ELR (cell line): ENCODE measurements around the gene NUP153.
"Not testable (repeated sequence)": the region's sequence is repeated elsewhere in the genome, so short reads cannot be mapped to it uniquely, and the experiment has no call there.

Source experiments
- DNase-seq: peaks from one replicate; pipeline ENCODE4 v3.0.0-alpha.2; 2015; ENCODE audit warnings: low read depth

Gene NUP153

DNA sequence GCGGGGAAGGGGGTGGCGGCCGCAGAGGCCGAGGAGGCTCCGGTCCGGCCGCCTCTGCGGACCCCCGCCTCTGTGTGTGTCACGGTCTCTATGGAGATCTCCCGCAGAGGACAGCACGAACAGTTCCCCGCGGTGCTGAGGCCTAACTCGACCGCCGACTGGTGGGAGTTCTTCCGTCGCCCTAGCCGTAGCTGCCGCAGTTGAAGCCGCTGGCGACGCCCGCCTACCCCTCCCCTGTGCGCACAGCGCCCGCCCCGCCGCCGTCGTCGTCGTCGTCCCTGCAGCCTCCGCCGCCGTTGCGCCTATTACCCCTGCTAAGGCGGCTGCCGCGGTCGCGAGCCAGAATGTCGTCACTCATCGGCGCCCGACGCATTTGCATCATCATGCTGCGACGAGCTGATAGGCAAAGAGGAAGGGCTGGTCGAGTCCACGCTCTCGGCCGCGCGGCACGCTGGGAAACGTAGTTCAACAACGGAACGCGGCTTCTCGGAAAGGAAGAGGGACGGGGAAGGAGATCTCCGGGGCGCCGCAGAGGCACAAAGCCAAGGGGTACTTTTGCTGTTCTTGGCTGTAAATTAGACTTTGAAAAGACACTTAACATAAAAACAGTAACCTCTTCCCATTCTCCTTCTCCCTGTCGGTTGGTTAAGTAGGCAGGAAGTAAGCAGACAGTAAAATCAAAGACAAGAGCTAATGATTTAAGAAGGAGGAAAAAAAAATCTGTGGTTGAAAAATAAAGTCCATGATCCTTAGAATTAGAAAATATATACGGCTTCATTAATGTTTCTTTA lies at the start of gene NUP153:
NUP153 (minus strand) TSS at position 346 of the 791 bp plus-strand sequence. CDS start 538 bp downstream, outside the sequence.
- peak; percentile 99 for DNase-seq

DNA sequence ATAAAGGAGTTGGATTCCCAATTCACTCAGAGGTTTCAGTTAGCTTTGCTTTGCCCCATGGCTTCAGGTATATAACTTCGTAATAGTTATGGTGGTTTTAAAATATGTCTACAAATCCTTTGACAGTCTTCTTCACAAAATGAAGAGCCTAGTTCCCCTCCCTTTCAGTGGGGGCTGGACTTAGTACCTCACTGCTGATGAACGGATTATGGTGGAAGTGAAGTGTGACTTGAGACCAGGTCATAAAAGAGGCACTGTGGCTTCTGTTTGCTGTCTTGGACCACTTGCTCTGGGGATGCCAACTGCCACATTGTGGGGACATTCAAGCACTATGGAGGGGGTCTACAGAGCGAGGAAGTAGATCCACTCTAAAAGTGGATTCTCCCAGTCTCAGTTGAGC lies 47.5 kb upstream of the NUP153 start:
- no peak for DNase-seq

DNA sequence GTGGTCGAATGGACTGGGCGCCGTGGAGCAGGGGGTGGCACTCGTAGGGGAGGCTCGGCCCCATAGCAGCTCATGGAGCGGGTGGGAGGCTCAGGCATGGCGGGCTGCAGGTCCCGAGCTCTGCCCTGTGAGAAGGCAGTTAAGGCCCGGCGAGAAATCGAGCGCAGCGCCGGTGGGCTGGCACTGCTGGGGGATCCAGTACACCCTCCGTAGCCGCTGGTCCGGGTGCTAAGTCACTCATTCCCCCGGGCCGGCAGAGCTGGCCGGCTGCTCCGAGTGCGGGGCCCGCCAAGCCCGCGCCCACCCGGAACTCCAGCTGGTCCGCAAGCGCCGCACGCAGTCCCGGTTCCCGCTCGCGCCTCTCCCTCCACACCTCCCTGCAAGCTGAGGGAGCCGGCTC lies 38.6 kb upstream of the NUP153 start:
- not testable (repeated sequence) for DNase-seq

DNA sequence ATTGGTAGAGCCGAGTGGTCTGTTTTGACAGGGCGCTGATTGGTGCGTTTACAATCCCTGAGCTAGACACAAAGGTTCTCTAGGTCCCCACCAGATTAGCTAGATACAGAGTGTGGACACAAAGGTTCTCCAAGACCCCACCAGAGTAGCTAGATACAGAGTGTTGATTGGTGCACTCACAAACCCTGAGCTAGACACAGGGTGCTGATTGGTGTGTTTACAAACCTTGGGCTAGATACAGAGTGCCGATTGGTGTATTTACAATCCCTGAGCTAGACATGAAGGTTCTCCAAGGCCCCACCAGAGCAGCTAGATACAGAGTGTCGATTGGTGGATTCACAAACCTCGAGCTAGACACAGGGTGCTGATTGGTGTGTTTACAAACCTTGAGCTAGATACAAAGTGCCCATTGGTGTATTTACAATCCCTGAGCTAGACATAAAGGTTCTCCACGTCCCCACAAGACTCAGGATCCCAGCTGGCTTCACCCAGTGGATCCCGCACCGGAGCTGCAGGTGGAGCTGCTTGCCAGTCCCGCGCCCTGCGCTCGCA lies 38.1 kb upstream of the NUP153 start:
- DNase-seq, result not testable (repeated sequence)

DNA sequence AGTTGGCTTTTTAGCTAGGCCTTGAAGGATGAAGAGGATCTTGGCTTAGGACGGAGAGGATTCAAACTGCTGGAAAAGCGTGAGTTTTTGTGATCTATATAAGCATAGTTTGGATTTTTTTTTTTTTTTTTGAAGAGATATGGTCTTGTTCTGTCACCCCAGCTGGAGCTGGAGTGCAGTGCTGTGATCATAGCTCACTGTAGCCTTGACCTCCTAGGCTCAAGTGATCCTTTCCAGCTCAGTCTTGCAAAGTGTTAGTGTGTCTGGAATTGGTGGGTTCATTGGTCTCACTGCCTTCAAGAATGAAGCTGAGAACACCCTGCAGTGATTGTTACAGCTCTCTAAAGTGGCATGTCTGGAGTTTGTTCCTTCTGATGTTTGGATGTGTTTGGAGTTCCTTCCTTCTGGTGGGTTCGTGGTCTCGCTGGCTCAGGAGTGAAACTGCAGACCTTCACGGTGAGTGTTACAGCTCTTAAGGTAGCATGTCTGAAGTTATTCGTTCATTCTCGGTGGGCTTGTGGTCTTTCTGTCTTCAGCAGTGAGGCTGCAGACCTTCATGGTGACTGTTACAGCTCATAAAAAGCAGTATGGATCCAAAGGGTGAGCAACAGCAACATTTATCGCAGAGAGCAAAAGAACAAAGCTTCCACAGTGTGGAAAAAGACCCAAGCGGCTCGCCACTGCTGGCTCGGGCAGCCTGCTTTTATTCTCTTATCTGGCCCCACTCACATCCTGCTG lies 37.5 kb upstream of the NUP153 start:
- DNase-seq, result no peak

DNA sequence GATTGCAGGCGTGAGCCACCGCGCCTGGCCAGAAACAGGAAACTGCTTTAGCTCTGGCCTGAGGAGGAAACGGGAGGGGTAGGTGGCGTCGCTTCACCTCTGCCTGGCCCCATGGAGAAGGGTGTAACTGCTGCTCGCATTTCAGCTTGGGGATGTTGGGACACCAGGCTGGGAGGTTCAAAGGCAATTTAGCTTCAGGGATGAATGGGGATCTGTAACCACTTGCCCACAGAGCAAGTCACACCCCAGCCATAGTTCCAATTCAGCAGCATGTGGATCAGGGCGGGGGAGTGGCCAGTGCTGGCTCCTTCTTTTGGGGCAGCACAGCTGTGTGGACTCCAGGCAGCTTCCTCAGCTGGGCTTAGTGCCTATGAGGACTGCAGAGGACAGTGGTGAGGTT lies 34.8 kb upstream of the NUP153 start:
- no peak for DNase-seq

DNA sequence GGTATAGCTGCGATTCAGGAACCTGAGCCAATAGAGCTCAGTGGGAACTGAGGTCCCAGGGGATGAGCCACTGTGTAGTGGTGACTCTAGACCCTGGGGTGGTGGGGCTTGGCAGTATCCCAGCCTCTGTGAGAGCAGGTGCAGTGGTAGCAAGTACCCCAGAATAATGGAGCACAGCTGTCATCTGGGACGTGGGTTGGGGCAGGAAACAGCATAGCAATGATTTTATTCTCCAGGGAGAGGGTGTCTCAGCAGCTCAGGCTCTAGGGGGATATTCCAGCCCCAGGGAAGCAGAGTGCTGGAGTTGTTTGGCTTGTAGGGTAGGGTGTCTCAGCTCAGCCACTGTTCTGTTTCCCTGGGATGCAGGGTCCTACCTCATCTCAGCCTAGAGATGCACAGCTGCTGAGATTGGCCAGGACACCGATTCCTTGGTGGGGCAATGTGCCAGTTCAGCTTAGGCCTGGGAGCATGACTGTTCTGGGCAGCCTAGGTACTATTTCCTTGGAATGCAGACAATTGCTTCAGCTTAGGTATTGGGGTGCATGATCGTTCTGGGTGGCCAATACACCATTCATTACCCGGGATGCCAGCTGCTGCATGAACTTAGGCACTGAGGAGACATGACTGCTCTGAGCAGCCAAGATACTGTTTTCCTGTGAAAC lies 34.0 kb upstream of the NUP153 start:
- DNase-seq, result no peak

DNA sequence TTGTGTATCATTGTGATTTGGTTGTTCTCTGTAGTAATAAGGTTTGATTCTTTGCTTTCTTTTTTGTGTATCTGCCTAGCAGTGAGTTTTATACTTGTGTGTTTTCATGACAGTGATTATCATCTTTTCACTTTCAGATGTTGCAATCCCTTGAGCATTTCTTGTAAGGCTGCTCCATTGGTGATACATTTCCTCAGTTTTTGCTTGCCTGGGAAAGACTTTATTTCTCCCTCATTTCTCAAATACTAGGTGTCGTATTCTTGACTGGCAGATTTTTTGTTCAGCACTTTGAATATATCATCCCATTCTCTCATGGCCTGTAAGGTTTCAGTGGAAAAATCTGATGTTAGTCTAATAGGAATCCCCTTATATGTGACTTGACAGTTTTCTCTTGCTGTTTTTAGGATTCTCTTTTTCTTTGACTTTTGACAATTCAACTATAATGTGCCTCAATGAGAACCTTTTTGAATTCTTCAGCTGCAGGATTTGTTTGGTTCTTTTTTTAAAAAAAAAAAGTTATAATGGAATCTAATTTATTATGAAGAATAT lies 31.1 kb upstream of the NUP153 start:
- no peak for DNase-seq

DNA sequence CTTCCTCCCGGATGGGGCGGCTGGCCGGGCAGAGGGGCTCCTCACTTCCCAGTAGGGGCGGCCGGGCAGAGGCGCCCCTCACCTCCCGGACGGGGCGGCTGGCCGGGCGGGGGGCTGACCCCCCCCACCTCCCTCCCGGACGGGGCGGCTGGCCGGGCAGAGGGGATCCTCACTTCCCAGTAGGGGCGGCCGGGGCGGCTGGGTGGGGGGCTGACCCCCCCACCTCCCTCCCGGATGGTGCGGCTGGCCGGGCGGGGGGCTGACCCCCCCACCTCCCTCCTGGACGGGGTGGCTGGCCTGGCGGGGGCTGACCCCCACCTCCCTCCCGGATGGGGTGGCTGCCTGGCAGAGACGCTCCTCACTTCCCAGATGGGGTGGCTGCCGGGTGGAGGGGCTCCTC lies 28.6 kb upstream of the NUP153 start:
- DNase-seq, result not testable (repeated sequence)

DNA sequence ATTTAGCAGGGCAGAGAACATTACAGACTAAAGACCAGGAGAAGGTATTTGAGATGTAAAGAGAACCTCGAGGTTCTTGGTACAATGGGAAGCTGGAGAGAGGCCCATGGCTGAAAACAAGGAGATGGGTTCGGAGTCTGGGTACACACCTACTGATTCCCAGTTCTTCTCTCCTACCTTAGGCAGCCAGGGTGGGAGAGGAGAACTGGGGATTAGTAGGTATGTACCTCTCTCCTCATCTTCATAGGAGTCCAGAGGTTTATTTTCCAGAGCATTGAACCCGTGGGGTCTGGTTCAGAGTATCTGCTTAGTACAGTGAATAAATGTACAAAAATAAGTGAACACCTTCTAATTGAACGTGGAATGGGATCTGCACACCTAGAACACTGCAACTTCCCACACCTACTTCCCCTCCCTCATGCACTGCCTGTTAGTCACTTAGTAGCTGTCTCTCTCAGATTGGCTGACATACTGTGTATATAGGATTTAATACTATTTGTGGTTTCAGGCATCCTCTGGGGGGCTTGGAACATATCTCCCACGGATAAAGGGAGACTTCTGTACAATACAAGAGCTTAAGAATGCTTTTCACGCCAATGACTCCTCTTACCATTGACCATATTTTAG lies 23.5 kb upstream of the NUP153 start:
- DNase-seq, result no peak

DNA sequence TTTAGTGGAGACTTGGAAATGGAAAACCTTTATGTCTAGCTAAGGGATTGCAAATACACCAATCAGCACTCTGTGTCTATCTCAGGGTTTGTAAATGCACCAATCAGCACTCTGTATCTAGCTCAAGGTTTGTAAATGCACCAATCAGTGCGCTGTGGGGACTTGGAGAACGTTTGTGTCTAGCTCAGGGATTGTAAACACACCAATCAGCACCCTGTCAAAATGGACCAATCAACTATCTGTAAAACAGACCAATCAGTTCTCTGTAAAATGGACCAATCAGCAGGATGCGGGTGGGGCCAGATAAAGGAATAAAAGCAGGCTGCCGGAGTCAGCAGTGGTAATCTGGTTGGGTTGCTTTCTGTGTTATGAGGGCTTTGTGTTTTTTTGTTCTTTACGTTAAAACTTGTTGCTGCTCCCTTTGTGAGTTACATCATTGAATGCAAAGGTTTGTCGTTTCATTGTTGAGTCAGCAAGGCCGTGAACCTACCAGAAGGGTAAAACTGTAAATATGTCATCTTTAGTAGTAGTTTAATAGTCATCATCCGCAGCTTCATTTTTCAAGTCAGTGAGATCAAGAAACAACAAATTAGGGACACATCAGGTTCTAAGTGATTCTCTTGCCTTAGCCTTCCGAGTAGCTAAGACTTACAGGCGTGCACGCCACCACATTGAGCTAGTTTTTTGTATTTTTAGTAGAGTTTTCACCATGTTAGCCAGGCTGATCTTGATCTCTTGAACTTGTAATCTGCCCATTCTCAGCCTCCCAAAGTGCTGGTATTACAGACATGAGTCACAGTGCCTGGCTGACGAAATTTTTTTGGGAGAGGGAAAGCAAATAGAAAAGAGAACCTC lies 22.7 kb upstream of the NUP153 start:
- peak; percentile 16 for DNase-seq

DNA sequence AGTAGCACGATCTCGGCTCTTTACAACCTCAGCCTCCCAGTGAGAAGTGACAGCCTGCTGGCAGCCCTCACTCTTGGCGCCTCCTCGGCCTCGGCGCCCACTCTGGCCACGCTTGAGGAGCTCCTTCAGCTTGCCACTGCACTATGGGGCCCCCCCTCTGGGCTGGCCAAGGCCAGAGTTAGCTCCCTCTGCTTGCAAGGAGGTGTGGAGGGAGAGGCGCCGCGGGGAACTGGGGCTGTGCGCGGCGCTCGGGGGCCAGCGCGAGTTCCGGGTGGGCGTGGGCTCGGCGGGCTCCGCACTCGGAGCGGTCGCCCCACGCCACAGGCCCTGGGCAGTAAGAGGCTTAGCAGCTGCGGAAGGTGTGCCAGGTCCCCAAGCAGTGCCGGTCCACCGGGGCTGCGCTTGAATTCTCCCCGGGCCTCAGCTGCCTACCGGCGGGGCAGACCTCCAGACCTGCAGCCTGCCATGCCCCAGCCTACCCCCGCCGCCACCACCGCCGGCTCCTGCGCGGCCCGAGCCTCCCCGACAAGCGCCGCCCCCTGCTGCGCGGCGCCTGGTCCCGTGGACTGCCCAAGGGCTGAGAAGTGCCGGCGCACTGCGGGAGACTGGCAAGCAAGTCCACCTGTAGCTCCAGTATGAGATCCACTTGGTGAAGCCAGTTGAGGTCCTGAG lies 22.0 kb upstream of the NUP153 start:
- no peak for DNase-seq

DNA sequence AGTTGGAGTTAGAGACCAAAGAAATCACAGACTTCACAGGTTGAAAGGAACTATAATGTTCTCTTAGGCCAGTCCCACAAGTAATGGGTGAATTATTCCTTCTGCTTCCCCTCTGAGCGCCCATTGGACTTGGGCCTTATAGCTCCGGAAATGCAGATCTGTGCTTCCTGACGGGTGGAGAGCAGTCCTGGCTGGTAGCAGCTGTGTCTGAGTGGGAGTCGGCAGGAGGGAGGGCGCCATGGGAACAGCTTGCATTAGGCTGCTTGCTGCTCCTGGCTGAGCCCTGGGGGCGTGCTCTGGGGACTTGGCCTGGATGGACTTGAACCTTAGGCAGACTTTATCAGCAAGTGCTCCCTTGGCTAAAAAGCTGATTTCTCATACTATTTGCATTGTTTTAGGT lies 18.4 kb upstream of the NUP153 start:
- DNase-seq, result peak; percentile 42

DNA sequence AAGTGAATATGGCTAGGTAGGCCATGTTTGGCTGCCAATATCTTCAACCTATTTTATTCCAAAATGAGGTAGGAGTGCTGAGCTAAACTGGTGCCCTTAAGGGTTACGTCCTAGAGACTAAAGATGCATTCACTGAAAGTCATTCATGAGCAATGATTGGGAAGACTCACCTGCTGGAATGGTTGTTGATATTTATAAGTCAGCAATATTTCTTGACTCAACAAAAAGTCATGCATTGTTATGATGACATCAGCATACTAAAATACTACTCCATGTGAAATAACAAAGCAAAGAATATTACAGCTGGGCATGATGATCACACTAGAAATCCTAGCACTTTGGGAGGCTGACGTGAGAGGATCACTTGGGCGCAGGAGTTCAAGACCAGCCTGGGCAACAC lies 17.6 kb upstream of the NUP153 start:
- DNase-seq, result peak; percentile 65

DNA sequence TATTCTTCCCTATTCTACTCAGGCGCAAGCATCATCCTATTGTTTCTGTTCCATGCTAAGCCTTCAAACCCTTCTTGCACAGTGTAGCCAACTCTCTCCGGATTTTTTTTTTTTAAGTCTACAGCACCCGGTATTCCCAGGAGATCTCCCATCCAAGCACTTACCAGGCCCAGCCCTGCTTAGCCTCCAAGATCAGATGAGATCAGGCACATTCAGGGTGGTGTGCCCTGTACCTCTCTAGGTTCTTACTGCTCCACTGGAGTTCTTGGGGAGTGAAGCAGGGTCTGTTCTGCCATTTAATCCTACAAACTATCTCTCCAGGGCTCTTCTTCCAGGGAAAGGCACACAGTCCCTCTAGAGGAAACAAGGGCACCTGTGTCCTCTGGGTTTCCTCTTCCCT lies 14.9 kb upstream of the NUP153 start:
- no peak for DNase-seq

DNA sequence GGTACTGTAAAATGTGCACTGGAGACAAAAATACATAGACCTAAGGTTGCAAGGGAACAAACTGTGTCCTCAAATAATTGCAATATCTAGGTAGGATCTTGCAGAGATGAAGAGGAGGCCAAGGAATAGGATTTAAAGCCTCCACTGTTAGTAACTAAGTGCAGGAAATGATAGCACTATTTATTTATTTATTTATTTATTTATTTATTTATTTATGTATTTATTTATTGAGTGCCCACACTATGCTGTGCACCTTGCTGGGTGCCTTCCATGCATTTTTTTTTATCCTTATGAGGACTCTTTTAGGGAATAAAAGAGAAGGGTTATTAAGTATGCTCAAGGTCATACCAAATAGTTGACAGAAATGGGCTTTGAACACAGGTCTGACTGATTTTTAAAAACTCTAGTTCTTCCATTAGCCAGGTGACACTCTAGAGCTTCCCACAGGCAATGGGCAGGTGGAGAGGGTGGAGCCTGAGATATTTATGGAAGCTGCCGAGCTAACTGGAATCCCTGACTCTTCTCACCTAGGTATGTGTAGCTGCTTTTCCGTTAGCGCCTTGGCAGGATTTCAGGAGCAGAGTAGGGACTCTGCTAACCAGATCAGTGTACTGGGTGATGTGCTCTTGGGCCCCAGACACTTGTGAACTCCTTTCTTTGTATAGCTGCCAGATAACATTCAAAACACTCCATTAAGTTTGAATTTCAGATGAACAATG lies 12.8 kb upstream of the NUP153 start:
- DNase-seq, result no peak

DNA sequence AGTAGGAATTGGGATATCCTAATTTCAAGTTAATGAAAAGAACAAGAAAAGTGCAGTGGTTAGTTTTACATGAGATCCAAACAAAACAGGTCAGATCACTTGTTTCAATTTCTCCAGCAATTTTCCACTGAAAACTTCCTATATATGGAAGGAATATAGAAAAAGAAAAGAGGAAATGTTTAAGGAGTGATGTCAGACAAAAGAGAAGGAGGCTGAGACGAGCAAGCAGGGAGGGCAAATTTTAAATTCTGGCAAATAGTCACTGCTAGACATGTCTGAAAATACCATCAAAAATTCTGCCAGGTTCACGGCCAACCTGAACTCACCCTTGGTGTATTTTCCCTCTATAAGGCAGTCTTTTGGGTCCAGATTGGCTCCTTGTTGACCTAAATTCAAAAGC lies 9.5 kb upstream of the NUP153 start:
- DNase-seq, result no peak

DNA sequence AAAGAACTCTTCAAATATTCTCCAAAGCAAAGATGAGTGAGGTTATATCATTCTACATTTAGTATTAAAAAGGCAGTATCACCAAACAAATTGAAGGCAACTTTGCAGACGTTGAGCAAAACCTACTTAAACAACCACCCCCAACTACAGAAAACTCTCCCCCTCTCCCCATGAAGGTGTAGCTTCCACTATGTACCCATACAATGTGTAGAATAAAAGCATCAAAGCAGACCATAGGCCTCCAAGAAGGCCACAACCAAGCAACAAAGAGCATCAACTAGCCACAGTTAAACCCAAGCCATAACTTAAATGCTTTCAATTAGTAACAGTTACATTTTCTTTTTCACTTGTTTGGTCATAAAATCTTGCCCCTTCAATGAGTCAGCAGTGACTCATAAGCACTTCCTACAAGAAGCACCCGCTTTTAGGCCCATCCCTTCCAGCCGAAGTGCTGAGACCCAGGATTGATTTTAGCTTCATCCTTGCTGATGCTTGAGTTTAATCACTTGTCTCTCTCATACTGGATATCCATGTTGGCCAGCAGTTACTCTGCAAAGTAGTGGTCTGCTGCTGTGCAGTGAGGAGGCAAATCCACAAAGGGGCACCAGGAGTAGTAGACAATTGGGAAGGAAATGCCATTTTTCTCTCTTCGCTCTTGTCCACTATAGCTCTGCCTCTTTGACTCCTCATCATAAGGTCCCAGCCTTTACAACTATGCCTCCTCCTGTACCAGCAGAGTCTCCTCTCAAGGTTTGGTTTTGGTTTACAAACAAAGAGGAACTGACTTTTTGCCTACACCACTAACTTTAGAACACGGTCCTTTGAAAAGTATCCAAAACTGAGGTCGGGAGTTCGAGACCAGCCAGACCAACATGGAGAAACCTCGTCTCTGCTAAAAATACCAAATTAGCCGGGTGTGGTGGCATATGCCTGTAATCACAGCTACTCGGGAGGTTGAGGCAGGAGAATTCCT lies 8.4 kb upstream of the NUP153 start:
- DNase-seq, result peak; percentile 99
